Measurements from ENCODE around the gene SMC2.

Gene SMC2

GRCh38 chr9:104087894-104088293, 6.2 kb upstream of the SMC2 start:
- TF ChIP-seq CTCF (IDR thresholded peaks at IDR 0.05; ENCODE audit: low read length) (no peak), EZH2 (IDR thresholded peaks at IDR 0.05; ENCODE audit: borderline replicate concordance, low read length) (no peak)
- H3K79me2 ChIP-seq (ENCODE audit: insufficient read depth, low read length), result no peaks in the 10 kb centered on the region
- no peak overlapping the region for H3K4me2 ChIP-seq (ENCODE audit: low read length)
- H3K36me3 ChIP-seq (ENCODE audit: insufficient read depth, low read length), result no peaks in the 10 kb centered on the region
- no peak overlapping the region for H3K9ac ChIP-seq (ENCODE audit: low read length)
- H3K9me3 ChIP-seq (ENCODE audit: low read length), result no peaks in the 10 kb centered on the region
- H3K9me2 ChIP-seq (ENCODE audit: low read depth, low read length), result no peaks in the 10 kb centered on the region
- no peak overlapping the region for H3K4me3 ChIP-seq (ENCODE audit: low read depth, low read length, poor library complexity, severe bottlenecking)
- no peaks in the 10 kb centered on the region for H4K20me1 ChIP-seq (ENCODE audit: insufficient read depth, low read length)
- H3K27me3 ChIP-seq (ENCODE audit: insufficient read depth, low read length), result no peaks in the 10 kb centered on the region
- no peaks in the 10 kb centered on the region for H3F3A ChIP-seq (ENCODE audit: insufficient read depth, low read length)
- H2AFZ ChIP-seq (ENCODE audit: low read length), result no peak overlapping the region
- H3K4me1 ChIP-seq (ENCODE audit: insufficient read depth, low read length, severe bottlenecking), result peaks cover 8% of the 10 kb centered on the region
- H3K27ac ChIP-seq (ENCODE audit: low read depth, low read length, poor library complexity, severe bottlenecking), result no peak overlapping the region

- H4K20me1 ChIP-seq (ENCODE audit: insufficient read depth, low read length), result no peaks in the 10 kb centered on the region
- H3K9ac ChIP-seq (ENCODE audit: low read length), result no peak overlapping the region
- H3K36me3 ChIP-seq (ENCODE audit: insufficient read depth, low read length), result no peaks in the 10 kb centered on the region
- TF ChIP-seq CTCF (IDR thresholded peaks at IDR 0.05; ENCODE audit: low read length), result no peak
- TF ChIP-seq EZH2 (IDR thresholded peaks at IDR 0.05; ENCODE audit: borderline replicate concordance, low read length), result no peak
- no peaks in the 10 kb centered on the region for H3F3A ChIP-seq (ENCODE audit: insufficient read depth, low read length)
- H3K9me2 ChIP-seq (ENCODE audit: low read depth, low read length), result no peaks in the 10 kb centered on the region
- peaks cover 13% of the 10 kb centered on the region for H3K4me1 ChIP-seq (ENCODE audit: insufficient read depth, low read length, severe bottlenecking)
- no peak overlapping the region for H3K4me2 ChIP-seq (ENCODE audit: low read length)
- H3K27ac ChIP-seq (ENCODE audit: low read depth, low read length, poor library complexity, severe bottlenecking), result no peak overlapping the region
- H3K9me3 ChIP-seq (ENCODE audit: low read length), result no peaks in the 10 kb centered on the region
- H3K79me2 ChIP-seq (ENCODE audit: insufficient read depth, low read length), result no peaks in the 10 kb centered on the region
- no peaks in the 10 kb centered on the region for H3K27me3 ChIP-seq (ENCODE audit: insufficient read depth, low read length)
- H2AFZ ChIP-seq (ENCODE audit: low read length), result no peak overlapping the region
- H3K4me3 ChIP-seq (ENCODE audit: low read depth, low read length, poor library complexity, severe bottlenecking), result no peak overlapping the region
Observed at GRCh38 chr9:104088416-104088815, 5.7 kb upstream of the SMC2 start.

GRCh38 chr9:104090578-104090977, 3.5 kb upstream of the SMC2 start:
- Histone ChIP-seq H3K27me3 (ENCODE audit: insufficient read depth, low read length) (no peaks in the 10 kb centered on the region), H4K20me1 (ENCODE audit: insufficient read depth, low read length) (no peaks in the 10 kb centered on the region), H3K4me3 (ENCODE audit: low read depth, low read length, poor library complexity, severe bottlenecking) (no peak overlapping the region), H3K9ac (ENCODE audit: low read length) (no peak overlapping the region), H2AFZ (ENCODE audit: low read length) (no peak overlapping the region), H3K9me3 (ENCODE audit: low read length) (no peaks in the 10 kb centered on the region), H3K4me2 (ENCODE audit: low read length) (no peak overlapping the region), H3K27ac (ENCODE audit: low read depth, low read length, poor library complexity, severe bottlenecking) (no peak overlapping the region), H3K4me1 (ENCODE audit: insufficient read depth, low read length, severe bottlenecking) (peaks cover 20% of the 10 kb centered on the region), H3K36me3 (ENCODE audit: insufficient read depth, low read length) (no peaks in the 10 kb centered on the region), H3F3A (ENCODE audit: insufficient read depth, low read length) (no peaks in the 10 kb centered on the region), H3K9me2 (ENCODE audit: low read depth, low read length) (no peaks in the 10 kb centered on the region), H3K79me2 (ENCODE audit: insufficient read depth, low read length) (peaks cover 11% of the 10 kb centered on the region)
- TF ChIP-seq EZH2 (IDR thresholded peaks at IDR 0.05; ENCODE audit: borderline replicate concordance, low read length), result no peak

GRCh38 chr9:104091116-104091515, 3.0 kb upstream of the SMC2 start:
- Histone ChIP-seq H3K36me3 (ENCODE audit: insufficient read depth, low read length) (peaks cover under 1% of the 10 kb centered on the region; the same call in 1 of the 2 replicates), H3K4me2 (ENCODE audit: low read length) (no peak overlapping the region), H3K27me3 (ENCODE audit: insufficient read depth, low read length) (no peaks in the 10 kb centered on the region), H3K9me3 (ENCODE audit: low read length) (no peaks in the 10 kb centered on the region), H3F3A (ENCODE audit: insufficient read depth, low read length) (no peaks in the 10 kb centered on the region), H3K9ac (ENCODE audit: low read length) (no peak overlapping the region), H3K4me3 (ENCODE audit: low read depth, low read length, poor library complexity, severe bottlenecking) (no peak overlapping the region), H3K27ac (ENCODE audit: low read depth, low read length, poor library complexity, severe bottlenecking) (no peak overlapping the region), H4K20me1 (ENCODE audit: insufficient read depth, low read length) (no peaks in the 10 kb centered on the region), H3K79me2 (ENCODE audit: insufficient read depth, low read length) (peaks cover 16% of the 10 kb centered on the region), H3K9me2 (ENCODE audit: low read depth, low read length) (no peaks in the 10 kb centered on the region), H2AFZ (ENCODE audit: low read length) (no peak overlapping the region), H3K4me1 (ENCODE audit: insufficient read depth, low read length, severe bottlenecking) (peaks cover 25% of the 10 kb centered on the region)
- TF ChIP-seq EZH2 (IDR thresholded peaks at IDR 0.05; ENCODE audit: borderline replicate concordance, low read length) (no peak), CTCF (IDR thresholded peaks at IDR 0.05; ENCODE audit: low read length) (no peak)

Measured in OCI-LY1 (cell line).